D721Med (cell line): ENCODE results near the gene TTC28.

Experiments
- DNase-seq: peaks from one replicate; pipeline ENCODE4 v3.0.0; 2011; ENCODE audit warnings: low spot score; ENCODE audit not compliant: insufficient read length
- FAIRE-seq: peaks from 2 replicates; lab custom pipeline; 2011; peaks lifted over from hg19 to GRCh38; lab: Jason Lieb, UNC
- CTCF ChIP-seq: IDR thresholded peaks from 2 replicates; pipeline ENCODE4 v1.5.1; 2012; ENCODE audit warnings: mild to moderate bottlenecking, control low read depth; ENCODE audit not compliant: insufficient read depth; ENCODE audit errors: missing control alignments

TTC28 gene

GRCh38 chr22:28360939-28361338 is 318.7 kb downstream of the TTC28 start:
- no peak for TF ChIP-seq CTCF
- FAIRE-seq (no peak), DNase-seq (no peak)

- TF ChIP-seq CTCF, result no peak
- no peak for FAIRE-seq
- no peak for DNase-seq
Measured at GRCh38 chr22:28358312-28358711, 321.3 kb downstream of the TTC28 start.

GRCh38 chr22:28357193-28357592 is 322.4 kb downstream of the TTC28 start:
- no peak for TF ChIP-seq CTCF
- FAIRE-seq (no peak), DNase-seq (no peak)

- no peak for DNase-seq
- TF ChIP-seq CTCF, result no peak
- FAIRE-seq, result no peak
Measured at GRCh38 chr22:28351476-28351875, 328.2 kb downstream of the TTC28 start.

- FAIRE-seq, result no peak
- DNase-seq, result no peak
- no peak for TF ChIP-seq CTCF
Measured at GRCh38 chr22:28348613-28349609, 330.7 kb downstream of the TTC28 start.

GRCh38 chr22:28346308-28346707 is 333.3 kb downstream of the TTC28 start:
- TF ChIP-seq CTCF, result no peak
- DNase-seq, result no peak
- FAIRE-seq, result no peak

- TF ChIP-seq CTCF, result no peak
- DNase-seq (no peak), FAIRE-seq (no peak)
Measured at GRCh38 chr22:28344918-28345703, 334.5 kb downstream of the TTC28 start.
